GDM1 (cell line): ENCODE measurements around the gene FGF2.

Experiments
- DNase-seq: peaks from one replicate; lab custom pipeline; 2025; lab: John Stamatoyannopoulos, UW

Gene FGF2

DNA sequence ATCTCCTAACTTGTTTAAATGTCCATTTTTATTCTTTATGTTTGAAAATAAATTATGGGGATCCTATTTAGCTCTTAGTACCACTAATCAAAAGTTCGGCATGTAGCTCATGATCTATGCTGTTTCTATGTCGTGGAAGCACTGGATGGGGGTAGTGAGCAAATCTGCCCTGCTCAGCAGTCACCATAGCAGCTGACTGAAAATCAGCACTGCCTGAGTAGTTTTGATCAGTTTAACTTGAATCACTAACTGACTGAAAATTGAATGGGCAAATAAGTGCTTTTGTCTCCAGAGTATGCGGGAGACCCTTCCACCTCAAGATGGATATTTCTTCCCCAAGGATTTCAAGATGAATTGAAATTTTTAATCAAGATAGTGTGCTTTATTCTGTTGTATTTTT, 68.2 kb downstream of the FGF2 start:
- DNase-seq = no peak

DNA sequence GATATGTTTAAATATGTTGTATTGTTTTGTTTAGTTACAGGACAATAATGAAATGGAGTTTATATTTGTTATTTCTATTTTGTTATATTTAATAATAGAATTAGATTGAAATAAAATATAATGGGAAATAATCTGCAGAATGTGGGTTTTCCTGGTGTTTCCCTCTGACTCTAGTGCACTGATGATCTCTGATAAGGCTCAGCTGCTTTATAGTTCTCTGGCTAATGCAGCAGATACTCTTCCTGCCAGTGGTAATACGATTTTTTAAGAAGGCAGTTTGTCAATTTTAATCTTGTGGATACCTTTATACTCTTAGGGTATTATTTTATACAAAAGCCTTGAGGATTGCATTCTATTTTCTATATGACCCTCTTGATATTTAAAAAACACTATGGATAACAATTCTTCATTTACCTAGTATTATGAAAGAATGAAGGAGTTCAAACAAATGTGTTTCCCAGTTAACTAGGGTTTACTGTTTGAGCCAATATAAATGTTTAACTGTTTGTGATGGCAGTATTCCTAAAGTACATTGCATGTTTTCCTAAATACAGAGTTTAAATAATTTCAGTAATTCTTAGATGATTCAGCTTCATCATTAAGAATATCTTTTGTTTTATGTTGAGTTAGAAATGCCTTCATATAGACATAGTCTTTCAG, 68.8 kb downstream of the FGF2 start:
- no peak for DNase-seq

DNA sequence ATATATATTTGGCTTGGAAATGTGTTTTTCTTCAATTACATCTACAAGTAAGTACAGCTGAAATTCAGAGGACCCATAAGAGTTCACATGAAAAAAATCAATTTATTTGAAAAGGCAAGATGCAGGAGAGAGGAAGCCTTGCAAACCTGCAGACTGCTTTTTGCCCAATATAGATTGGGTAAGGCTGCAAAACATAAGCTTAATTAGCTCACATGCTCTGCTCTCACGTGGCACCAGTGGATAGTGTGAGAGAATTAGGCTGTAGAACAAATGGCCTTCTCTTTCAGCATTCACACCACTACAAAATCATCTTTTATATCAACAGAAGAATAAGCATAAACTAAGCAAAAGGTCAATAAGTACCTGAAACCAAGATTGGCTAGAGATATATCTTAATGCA, 69.6 kb downstream of the FGF2 start:
- no peak for DNase-seq

DNA sequence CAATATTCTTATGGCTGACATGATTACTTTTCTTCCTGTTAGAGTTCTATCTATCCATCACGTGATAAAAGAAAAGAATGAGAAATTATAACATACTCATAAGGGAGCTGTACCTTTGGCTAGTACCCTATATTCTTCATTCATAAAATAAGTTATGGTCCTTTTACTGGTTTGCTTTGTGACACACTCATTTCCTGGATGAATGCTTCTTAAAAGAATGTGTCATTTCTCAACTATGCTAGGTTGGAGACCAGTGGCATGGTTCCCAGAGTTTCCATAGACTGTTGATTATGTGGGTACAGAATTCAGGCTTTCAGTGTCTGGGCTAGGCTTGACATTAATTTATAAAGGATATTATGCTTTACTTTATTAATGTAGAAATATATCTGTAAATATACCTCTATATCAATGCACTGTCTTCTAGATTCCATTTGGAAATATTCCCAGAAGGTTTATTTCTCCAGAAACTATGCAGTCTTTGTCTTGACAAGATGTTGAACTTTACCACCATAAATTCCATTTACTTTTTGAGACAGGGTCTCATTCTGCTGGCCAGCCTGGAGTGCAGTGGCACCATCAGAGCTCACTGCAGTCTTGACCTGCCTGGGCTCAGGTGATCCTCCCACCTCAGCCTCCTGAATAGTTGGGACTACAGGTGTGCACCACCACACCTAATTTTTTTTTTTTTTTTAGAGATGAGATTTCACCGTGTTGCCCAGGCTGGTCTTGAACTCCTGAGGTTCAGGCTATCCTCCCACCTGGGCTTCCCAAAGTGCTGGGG, 71.9 kb downstream of the FGF2 start:
- DNase-seq = no peak

DNA sequence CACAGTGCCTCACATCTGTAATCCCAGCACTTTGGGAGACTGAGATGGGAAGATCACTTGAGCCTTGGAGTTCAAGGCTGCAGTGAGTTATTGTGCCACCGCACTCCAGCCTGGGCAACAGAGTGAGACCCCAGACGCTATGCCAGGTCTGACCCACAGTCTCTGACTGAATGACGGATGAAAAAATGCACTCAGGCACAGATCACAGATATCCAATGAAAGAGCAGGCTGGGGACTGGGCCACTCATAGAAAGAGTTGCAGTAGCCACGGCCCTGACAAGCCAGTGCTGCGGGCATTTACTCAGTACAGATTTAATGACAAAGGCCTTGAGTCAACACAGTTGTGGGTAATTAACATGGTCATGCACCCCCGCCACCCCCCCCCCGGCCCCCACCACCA, 73.1 kb downstream of the FGF2 start:
- no peak for DNase-seq

DNA sequence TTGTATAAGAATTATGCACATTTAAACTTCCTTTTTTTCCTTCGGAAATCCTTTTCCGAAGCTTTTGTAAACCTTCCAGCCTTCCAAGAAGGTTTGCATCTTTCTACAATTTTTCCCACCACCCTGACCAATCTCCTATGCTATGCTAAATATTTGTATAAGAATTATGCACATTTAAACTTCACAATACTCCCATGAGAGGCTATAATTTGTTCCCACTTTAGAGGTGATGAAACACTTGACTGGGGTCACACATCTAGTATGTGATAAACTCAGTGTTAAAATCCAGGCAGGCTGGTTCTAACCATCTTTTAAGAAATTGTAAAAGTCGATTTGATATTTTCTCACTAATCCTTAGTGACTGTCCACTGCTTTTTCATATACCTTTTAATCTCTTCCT, 73.7 kb downstream of the FGF2 start:
- no peak for DNase-seq

DNA sequence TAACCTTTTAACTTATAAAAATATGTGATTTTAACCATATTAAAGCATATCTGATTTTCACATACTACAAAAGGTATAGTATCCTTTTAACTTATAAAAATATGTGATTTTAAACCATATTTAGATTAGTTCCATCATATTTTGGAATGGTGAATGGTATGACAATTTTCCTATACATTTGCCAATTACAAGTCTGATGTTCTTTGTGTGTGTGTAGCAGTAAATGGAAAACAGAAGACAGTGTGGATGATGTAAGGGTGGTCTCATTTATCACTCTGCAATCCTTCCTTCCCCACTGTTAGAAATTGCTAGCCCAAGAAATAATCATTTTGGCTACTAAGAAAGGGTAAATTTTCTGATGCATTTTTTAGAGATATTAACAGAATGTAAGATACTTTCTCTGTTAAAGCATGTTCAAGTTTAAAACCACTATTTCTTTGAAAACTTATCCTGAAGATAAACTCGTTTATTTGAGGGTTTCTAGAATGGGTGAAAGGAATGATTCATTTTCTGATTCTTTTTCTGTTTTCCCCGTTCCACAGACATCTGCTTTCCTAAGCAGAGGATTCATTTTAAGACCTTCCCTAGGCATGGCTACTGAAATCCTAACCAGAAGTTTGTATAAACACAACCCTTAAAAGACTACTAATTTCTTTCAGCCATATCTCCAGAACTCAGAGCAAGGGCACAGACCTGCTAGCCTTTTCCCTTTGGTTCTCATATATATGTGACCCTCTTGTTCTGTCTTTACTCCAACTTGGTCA, 74.8 kb downstream of the FGF2 start:
- DNase-seq = no peak

DNA sequence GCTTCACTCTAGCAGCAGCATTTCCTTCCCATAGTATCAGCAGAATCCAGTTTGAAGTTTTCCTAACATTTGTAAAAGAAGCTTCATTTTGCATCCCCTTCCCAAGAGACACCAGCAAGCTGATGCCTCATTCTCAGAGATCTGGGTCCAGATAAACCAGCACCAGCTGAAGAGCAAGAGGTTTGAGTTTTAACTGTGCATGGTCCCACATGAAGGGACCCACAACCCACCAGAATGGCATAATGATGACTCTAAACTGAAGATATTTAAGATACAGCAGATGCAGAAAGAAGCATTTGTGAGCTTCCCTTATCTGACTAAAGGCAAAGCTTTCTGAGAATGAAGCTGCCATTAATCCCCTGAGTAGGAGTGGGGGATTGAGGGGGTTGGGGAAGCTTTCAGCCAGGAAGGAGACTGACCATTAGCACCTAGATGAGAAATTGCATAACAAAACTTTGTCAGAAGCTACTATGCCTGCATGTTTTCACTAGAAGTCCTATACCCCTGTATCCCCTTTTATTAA, 77.2 kb downstream of the FGF2 start:
- no peak for DNase-seq

DNA sequence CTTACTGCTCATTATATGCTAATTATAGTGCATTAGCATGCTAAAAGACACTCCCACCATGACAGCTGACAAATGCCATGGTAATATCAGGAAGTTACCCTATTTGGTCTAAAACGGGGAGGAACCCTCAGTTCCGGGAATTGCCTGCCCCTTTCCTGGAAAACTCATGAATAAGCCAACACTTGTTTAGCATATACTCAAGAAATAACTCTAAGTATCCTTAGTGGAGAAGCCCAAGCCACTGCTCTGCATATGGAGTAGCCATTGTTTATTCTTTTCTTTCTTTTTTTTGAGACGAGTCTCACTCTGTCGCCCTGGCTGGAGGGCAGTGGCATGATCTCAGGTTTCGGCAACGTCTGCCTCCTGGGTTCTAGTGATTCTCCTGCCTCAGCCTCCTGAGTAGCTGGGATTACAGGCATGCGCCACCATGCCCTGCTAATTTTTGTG, 80.3 kb downstream of the FGF2 start:
- DNase-seq = no peak

DNA sequence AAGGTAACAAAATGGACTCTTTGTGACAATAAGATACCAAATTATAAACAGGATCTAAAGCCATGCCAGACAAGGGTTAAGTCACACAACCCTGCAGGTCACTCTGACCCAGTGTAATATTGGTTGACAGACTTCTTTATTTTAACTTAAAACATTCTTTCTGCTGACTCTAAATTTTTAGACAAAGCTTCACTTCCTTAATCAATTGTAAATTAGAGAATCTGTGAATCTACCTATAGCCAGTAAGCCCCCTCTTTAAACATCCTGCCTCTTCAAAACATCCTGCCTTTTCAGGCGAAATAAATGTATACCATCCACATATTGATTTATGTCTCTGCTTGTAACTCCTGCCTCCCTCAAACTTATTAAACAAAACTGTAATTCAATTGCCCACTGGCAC, 81.6 kb downstream of the FGF2 start:
- no peak for DNase-seq

DNA sequence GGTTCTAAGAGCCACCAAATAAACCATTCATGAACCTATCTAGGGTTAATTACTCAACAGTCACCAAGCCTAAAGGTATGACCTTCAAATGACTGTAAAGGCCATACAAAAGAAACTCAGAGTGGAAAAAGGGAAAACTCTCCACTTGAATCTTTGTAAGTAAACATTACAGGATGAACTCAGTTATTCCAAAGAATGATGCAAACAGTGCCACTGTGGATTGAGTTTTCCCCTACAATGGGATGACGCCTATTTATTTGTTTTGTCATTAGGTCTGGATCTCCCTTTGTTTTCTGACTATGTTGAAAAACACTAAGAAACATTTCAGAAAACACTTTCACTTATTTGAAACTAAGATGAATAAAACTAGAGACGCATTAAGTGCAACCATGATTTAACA, 83.1 kb downstream of the FGF2 start:
- DNase-seq = no peak

DNA sequence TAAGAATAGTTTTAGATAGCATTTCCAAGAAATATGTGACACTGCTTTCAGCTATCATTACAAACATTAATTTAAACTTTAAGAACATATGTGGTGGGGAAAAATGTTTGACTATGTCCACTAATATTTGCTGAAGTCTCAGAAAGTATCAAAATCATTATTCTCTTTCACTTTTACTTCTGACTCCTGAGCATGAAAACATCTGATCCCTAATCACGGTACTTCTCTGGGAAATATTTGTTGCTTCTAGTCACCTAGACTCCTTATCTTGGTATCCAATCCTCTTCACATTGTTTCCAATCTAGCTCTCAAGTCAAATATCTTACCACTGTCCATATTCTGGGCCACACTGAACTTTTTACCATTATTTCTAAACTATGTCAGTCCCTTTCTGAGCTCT, 85.0 kb downstream of the FGF2 start:
- no peak for DNase-seq

DNA sequence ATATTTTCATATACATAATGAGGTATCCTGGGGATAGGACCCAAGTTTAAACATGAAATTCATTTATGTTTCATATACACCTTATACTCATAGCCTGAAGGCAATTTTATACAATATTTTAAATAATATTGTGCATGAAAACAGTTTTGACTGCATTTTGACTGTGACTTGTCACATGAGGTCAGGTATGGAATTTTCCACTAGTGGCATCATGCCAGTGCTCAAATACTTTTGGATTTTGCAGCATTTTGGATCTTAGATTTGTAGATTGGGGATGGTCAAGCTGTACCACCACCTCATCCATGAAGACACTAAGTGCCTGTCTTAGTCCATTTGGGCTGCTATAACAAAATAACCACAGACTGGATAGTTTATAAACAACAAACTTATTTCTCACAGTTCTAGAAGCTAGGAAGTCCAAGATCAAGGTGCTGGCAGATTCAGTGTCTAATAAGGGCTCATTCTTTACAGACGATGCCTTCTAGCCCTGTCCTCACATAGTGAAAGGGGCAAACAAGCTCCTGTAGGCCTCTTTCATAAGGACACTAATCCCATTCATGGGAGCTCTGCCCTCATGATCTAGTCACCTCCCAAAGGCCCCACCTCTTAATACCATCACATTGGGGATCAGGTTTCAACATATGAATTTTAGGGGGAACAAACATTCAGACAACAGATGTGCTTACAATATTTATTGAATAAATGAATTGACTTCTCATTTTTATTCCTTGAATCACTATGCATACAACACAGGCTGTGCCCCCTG, 86.4 kb downstream of the FGF2 start:
- DNase-seq = no peak

DNA sequence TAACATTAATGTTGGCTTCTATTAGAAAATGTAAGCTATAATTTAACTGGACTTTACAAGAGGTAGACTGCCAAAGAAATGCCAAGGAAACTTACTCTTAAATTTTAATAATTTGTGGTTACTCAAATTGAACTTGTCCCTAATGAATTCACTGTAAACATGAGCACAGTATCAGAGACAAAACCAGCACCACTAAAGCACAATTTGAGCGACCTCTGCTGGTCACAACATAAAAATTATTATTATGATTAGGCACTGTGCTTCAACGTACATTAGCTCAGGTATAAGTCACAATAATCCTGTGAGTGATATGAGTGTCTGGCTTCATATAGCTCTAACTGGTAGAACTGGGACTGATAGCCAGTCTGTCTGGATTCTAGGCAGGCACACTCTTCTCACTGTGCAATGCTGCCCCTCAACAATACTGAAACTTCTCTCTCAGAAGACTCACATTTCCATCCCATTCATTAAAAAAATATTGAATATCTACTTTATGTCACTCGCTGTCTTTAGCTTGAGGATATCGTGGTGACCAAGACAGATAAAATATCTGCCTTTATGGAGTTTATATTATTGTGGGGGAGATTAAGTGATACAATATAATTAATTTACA, 87.8 kb downstream of the FGF2 start:
- DNase-seq = no peak

DNA sequence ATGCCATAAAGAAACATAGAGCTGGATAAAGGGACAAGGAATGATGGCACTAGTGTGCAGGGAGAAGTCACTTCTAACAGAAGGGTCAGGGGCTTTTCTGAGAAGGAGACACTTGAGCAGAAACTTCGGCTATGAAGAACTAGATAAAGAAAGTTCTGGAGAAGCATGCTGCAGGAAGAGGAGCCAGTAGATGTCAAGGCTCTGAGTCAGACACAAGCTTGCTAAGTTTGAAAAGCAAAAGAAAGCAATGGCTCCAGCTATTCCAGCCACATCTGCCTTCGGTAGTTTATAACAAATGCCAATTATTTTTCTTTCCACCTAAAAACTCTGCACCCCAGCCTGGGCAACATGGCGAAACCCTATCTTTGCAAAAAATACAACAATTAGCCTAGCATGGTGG, 88.3 kb downstream of the FGF2 start:
- DNase-seq = no peak

DNA sequence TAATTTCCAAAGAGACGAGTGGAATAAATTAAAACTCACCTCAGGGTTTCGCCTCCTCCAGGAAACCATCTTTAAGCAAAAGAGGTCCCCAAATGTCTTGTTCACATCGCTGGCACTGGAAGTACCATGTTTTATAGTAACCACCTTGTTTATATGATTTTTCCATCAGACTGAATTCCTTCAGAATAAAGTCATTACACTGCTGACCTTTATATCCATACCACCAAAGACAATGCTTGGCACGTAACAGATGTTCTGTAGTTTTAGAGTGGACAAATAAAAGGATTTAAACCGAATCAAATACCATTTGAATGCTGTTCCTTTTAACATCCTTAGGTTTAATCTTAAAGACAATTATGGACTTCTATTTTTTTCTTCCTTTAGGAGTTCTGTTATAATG, 91.1 kb downstream of the FGF2 start:
- no peak for DNase-seq

DNA sequence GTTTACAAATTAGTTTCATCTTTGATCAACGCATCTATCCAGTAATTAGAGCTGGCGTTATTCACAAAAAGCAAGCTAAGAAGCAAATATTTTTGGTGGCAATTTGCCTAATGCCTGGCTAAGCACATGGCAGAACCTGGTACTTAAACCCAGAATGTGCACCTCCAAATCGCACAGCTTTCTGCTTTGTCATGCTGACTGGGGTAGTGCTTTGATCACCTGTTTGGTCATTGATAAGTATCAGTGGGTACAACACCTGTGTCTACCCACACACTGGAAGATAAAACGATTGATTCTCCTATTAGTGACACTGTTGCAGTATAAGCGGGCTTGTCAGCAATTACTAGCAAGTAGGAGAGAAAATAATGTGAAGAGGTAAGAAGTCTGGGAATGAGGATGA, 93.8 kb downstream of the FGF2 start:
- DNase-seq = no peak

DNA sequence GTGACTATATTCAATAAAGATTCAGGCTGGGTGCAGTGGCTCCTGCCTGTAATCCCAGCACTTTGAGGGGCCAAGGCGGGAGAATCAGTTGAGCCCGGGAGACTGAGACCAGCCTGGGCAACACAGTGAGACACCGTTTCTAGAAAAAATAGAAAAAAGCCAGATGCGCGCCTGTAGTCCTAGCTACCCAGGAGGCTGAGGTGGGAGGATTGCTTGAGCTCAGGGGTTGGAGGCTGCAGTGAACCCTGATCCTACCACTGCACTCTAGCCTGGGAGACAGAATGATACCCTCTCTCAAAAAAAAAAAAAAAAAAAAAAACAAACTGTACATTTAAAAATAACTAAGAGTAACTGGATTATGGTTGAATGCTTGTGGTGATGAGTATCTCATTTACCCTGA, 94.7 kb downstream of the FGF2 start:
- DNase-seq = no peak

DNA sequence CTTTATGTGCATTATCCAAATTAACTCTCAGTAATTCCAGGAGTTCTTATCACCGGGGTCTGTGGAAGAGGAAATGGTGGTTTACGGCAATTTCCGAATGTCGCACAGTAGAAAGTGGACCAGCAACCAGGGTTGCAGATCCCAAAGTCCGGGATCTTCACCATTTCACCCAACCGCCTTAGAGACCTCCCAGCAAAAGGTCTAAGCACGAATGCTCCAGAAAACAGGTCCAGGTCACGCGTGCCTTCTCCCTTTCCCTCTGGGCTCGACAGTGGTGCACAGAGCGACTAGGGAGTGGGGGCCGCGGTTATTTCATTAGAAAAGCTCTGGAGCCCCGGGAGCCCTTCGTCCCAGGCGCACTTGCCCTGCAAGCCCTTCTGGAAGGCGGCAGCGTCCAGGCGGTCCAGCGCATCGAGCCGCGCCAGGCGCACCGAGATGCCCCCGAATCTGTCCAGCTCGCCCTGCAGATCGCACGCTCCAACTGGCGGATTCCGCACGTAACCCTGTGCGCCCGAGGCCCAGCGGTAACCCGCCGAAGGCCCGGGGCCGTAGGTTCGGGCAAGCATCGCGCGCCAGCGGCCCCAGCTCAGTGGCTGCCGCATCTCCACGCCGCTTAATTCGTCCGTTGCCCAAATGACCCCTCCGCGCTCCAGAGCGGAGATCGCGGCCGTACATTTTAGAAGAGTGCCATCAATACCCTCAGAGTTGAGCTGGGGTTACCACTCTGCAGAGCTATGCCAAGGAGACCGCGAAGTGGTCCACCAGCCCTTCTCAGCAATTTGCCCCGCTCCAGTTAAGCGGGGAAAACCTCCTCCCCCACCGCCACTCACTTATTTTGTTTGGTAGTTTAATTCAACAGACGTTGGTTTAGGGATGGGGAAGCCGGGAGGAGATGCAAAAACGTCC, 95.6 kb downstream of the FGF2 start, which contains the start of gene NUDT6:
NUDT6 (minus strand) TSS at position 627 of the 906 bp plus-strand sequence; CDS start at position 602, 25 bp downstream.
- peak; percentile 50 for DNase-seq

DNA sequence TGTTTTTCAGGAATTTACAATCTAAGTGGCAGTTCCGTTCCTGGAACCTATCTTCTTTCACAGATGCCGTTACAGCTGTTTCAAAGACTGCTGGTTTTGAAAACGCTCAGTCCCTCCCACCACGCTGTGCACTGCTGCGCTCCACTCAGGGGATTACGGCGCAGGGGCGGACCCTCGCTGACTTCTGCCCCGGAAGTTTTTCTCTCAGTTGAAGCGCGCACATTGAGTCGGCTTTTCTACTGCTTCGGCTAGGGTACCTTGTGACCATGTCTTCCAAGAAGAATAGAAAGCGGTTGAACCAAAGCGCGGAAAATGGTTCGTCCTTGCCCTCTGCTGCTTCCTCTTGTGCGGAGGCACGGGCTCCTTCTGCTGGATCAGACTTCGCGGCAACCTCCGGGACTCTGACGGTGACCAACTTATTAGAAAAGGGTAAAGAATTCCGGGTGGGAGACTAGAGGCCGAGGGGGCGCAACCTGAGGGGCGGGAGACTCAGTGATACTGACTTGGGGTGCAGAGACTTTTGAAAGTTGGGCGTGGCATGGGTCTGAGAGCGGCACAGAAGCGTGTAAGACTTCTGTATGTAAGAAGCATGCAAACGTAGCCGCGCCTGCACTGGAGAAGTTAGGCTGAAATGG, 96.4 kb downstream of the FGF2 start:
- DNase-seq = peak; percentile 76
